ENCODE data around the gene PIGS. TPM values are rescaled to one million over a fixed set of nuclear protein-coding genes. Genes with fewer than 3 reads are reported as not detected.

The PIGS gene
- total and polyA plus RNA-seq, 4 donors, result 10.0 to 71.9 (median 57.2) TPM

DNA sequence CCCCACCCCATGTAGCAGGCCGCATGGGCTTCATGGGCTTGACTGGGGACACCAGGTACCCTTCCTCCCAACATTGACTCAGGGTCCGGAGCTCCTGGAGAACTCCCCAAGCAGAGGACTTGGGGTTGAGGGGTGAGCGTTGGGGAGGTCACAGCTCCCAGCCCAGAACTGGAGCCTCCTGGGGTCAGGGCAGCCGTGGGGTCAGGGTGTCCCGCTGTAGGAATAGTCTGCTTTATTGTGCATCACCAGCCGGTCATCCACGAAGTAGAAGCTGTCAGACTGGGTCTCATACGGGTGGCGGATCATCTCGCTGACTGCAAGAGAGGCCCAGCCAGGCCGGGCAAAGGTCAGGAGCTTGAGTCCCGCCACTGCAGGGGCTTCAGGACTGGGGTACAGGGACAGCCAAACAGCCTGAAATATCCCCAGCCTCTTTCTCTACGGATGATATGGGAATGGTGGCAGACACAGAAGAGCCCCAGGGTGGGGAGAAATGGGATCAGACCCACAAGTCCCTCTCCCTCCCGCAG, 24.2 kb downstream of the PIGS start:
- Histone ChIP-seq H3K4me3 (no peak overlapping the region), H3K4me1 (ENCODE audit: control insufficient read depth in 5 of 5, insufficient read depth in 5 of 5, low read length in 5 of 5) (peaks cover 0 to 12% (median 0%) of the 10 kb centered on the region in 5 donors), H3K27me3 (ENCODE audit: control insufficient read depth in 3 of 3, insufficient read depth in 3 of 3, low read length in 2 of 3) (no peaks in the 10 kb centered on the region), H3K36me3 (ENCODE audit: control insufficient read depth in 4 of 4, insufficient read depth in 4 of 4, low read length in 4 of 4) (peaks cover 0 to 4% (median 0%) of the 10 kb centered on the region in 4 donors), H3K9me3 (ENCODE audit: control insufficient read depth in 4 of 4, insufficient read depth in 3 of 4, low read length in 3 of 4) (no peaks in the 10 kb centered on the region), H3K27ac (ENCODE audit: low read depth in 1 of 2, low read length in 1 of 2) (no peak overlapping the region), H3K9ac (ENCODE audit: insufficient read depth in 1 of 2, low read length in 2 of 2) (no peak overlapping the region)
- TF ChIP-seq, protein P1, sequence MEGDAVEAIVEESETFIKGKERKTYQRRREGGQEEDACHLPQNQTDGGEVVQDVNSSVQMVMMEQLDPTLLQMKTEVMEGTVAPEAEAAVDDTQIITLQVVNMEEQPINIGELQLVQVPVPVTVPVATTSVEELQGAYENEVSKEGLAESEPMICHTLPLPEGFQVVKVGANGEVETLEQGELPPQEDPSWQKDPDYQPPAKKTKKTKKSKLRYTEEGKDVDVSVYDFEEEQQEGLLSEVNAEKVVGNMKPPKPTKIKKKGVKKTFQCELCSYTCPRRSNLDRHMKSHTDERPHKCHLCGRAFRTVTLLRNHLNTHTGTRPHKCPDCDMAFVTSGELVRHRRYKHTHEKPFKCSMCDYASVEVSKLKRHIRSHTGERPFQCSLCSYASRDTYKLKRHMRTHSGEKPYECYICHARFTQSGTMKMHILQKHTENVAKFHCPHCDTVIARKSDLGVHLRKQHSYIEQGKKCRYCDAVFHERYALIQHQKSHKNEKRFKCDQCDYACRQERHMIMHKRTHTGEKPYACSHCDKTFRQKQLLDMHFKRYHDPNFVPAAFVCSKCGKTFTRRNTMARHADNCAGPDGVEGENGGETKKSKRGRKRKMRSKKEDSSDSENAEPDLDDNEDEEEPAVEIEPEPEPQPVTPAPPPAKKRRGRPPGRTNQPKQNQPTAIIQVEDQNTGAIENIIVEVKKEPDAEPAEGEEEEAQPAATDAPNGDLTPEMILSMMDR (IDR thresholded peaks at IDR 0.05; ENCODE audit: control extremely low read depth, extremely low read depth), result no peak
- ATAC-seq (ENCODE audit: insufficient read depth, low FRiP score) (no peak), DNase-seq (no peak)
- 87 to 92% methylated on average over 14 of the region's 14 CpGs for WGBS, 2 donors

DNA sequence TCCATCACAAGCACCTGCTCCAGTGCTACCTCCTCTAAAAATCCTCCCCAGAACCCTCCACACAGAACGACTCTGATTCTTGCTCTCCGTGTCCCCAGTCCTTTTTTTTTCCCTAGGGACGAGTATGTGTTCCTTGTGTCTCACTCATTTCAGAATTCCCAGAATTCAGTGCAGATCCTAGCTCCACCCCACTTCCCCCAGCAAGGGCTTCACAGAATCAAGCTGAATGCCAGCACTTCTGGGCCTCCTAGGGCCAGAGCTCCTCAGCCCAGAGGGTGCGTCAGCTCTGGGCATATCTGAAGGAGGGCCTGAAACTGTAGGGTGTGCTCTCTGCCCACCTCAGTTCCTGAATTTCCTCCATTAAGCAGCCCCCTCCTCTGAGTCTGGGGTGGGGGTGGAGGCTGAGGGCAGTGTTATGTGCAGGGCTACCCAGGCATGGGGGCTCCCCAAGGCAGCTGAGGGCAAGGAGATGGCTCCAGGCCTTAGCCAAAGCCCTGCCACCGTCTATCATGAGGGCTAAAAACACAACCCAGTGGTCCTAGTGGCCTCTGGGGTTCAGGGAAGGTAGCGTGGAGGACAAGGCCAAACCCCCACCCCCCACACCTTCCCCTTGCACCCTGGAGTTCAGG, 25.4 kb downstream of the PIGS start:
- 70 to 87% methylated on average over 6 of the region's 6 CpGs for WGBS, 2 donors
- peaks cover 0 to 4% (median 0%) of the 10 kb centered on the region in 4 donors for H3K36me3 ChIP-seq (ENCODE audit: control insufficient read depth in 4 of 4, insufficient read depth in 4 of 4, low read length in 4 of 4)
- no peaks in the 10 kb centered on the region for H3K27me3 ChIP-seq (ENCODE audit: control insufficient read depth in 3 of 3, insufficient read depth in 3 of 3, low read length in 2 of 3)
- H3K27ac ChIP-seq (ENCODE audit: low read depth in 1 of 2, low read length in 1 of 2), result no peak overlapping the region
- DNase-seq (no peak), ATAC-seq (ENCODE audit: insufficient read depth, low FRiP score) (no peak)
- H3K9me3 ChIP-seq (ENCODE audit: control insufficient read depth in 4 of 4, insufficient read depth in 3 of 4, low read length in 3 of 4), result no peaks in the 10 kb centered on the region
- H3K9ac ChIP-seq (ENCODE audit: insufficient read depth in 1 of 2, low read length in 2 of 2), result no peak overlapping the region
- TF ChIP-seq, protein P1 (IDR thresholded peaks at IDR 0.05; ENCODE audit: control extremely low read depth, extremely low read depth), result no peak
- no peak overlapping the region for H3K4me3 ChIP-seq
- peaks cover 0 to 3% (median 0%) of the 10 kb centered on the region in 5 donors for H3K4me1 ChIP-seq (ENCODE audit: control insufficient read depth in 5 of 5, insufficient read depth in 5 of 5, low read length in 5 of 5)

DNA sequence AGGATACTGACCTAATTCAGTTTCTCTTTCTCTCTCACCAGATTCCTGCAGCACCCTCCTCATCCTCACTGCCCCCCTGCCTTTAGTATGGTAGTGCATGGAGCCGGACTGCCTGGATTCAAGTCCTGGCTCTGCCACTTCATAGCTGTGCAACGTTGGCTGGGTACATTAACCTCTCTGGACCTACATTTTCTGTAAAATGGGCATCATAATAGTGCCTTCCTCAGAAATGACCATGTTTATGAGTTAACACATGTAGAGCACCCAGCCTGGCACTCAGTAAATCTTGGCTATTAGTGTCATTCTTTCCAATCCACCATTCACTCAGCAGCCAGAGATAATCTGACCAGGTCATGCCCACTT, 26.2 kb downstream of the PIGS start:
- H3K9me3 ChIP-seq (ENCODE audit: control insufficient read depth in 4 of 4, insufficient read depth in 3 of 4, low read length in 3 of 4), result no peaks in the 10 kb centered on the region
- H3K27me3 ChIP-seq (ENCODE audit: control insufficient read depth in 3 of 3, insufficient read depth in 3 of 3, low read length in 2 of 3), result no peaks in the 10 kb centered on the region
- H3K27ac ChIP-seq (ENCODE audit: low read depth in 1 of 2, low read length in 1 of 2), result no peak overlapping the region
- DNase-seq (no peak), ATAC-seq (ENCODE audit: insufficient read depth, low FRiP score) (no peak)
- TF ChIP-seq, protein P1 (IDR thresholded peaks at IDR 0.05; ENCODE audit: control extremely low read depth, extremely low read depth), result no peak
- no peak overlapping the region for H3K9ac ChIP-seq (ENCODE audit: insufficient read depth in 1 of 2, low read length in 2 of 2)
- WGBS, 2 donors, result 80 to 91% methylated on average over 2 of the region's 2 CpGs
- H3K36me3 ChIP-seq (ENCODE audit: control insufficient read depth in 4 of 4, insufficient read depth in 4 of 4, low read length in 4 of 4), result peaks cover 0 to 4% (median 0%) of the 10 kb centered on the region in 4 donors
- no peaks in the 10 kb centered on the region for H3K4me1 ChIP-seq (ENCODE audit: control insufficient read depth in 5 of 5, insufficient read depth in 5 of 5, low read length in 5 of 5)
- H3K4me3 ChIP-seq, result no peak overlapping the region

Data from lung (tissue), 12 donors.